NCI-H748 treated with DMSO at 0.1 percent for 48 hours (cell line): ENCODE data around the gene SLC10A6.

Experiments used
- DNase-seq: peaks from one replicate; lab custom pipeline; 2025; lab: John Stamatoyannopoulos, UW

SLC10A6 gene

GRCh38 chr4:86778175-86778574 lies 71.0 kb downstream of the SLC10A6 start:
- DNase-seq: no peak

- no peak for DNase-seq
These were observed 74.1 kb downstream of the SLC10A6 start for GRCh38 chr4:86775061-86775460.
